ENCODE data around the gene PTPRK. TPM values are rescaled to one million over a fixed set of nuclear protein-coding genes. Genes with fewer than 3 reads are reported as not detected.

The PTPRK gene
- total and polyA plus RNA-seq, 5 donors = 9.6 to 45.7 (median 42.7) TPM

DNA sequence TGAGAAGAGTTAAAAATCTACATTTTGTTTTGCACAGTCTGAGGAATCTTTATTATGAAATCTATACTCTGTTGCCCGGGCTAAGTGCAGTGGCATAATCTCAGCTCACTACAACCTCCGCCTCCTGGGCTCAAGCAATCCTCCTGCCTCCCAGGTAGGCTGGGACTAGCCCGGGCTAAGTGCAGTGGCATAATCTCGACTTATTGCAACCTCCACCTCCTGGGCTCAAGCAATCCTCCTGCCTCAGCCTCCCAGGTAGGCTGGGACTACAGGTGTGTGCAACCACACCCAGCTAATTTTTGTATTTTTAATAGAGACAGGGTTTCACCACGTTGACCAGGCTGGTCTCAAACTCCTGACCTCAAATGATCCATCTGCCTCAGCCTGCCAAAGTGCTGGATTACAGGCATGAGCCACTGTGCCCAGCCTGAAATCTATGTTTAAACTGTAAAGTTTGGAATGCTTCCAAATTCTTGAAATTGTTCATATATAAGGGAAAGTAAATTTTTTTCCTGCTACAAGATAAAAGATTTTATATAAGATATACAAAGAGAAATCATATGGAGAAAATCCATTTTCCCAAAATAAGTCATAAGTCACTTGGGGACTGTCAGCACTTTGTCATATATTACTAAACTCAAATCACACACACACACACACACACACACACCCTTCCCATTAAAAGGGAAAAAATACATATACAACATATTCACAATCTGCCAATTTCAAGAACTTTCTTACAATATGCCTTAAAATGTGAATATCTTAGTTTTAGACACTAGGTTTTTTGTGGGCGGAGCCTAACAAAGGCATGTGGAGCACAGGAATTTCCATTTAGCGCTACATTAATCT lies 19.4 kb downstream of the PTPRK start:
- 83% methylated on average over 7 of the region's 7 CpGs for WGBS
- no peak for ATAC-seq
- no peak for DNase-seq

GRCh38 chr6:128500014-128500413 lies 20.4 kb downstream of the PTPRK start:
- Histone ChIP-seq H3K27me3 (ENCODE audit: control insufficient read depth, insufficient read depth) (no peaks in the 10 kb centered on the region), H3K27ac (ENCODE audit: low read length) (no peak overlapping the region), H3K9me3 (ENCODE audit: control insufficient read depth, low read length) (no peaks in the 10 kb centered on the region), H3K4me3 (ENCODE audit: low read length) (no peak overlapping the region), H3K4me1 (ENCODE audit: control insufficient read depth, insufficient read depth, low read length) (peaks cover 3% of the 10 kb centered on the region)
- DNase-seq = no peak
- intact Hi-C loops (cut with DNase I) = no loop called here
- ATAC-seq = no peak

More for the DNA sequence above, 19.4 kb downstream of the PTPRK start:
- H3K4me3 ChIP-seq (ENCODE audit: low read length) = no peak overlapping the region
- no peaks in the 10 kb centered on the region for H3K27me3 ChIP-seq (ENCODE audit: control insufficient read depth, insufficient read depth)
- intact Hi-C loops (cut with DNase I) = no loop called here
- no peak overlapping the region for H3K27ac ChIP-seq (ENCODE audit: low read length)
- H3K9me3 ChIP-seq (ENCODE audit: control insufficient read depth, low read length) = no peaks in the 10 kb centered on the region
- H3K4me1 ChIP-seq (ENCODE audit: control insufficient read depth, insufficient read depth, low read length) = peaks cover 4% of the 10 kb centered on the region

DNA sequence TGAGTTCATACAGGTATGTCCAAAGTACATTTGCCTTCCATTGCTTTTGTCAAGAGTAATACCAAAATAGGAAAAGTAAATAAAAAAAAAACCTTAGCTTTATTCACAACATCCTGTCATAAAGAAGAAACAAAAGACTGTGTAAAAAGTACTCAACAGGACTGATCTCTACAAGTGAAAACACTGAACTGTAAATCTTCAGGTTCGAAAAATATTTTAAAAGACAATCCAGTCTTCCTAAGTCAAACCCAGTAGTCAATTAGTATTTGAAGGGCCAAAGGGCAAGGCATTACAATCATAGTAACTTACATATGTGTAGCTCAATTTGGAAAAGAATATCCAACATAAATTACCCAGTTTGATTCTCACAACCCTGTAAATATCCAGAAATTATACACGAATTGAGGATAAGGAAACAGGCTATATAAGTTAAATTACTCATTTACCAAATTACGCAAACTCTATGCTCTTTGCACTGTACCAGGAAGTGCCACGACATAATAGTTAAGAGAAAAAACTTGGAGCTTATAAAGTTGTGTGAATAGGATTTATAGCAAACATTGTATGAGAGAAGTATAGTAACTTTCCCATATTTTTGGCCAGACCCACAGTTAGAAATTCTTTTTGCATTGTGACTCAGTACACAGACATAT lies 21.2 kb downstream of the PTPRK start:
- no peaks in the 10 kb centered on the region for H3K27me3 ChIP-seq (ENCODE audit: control insufficient read depth, insufficient read depth)
- DNase-seq (no peak), ATAC-seq (no peak)
- WGBS = 73% methylated on average over 4 of the region's 4 CpGs
- no peaks in the 10 kb centered on the region for H3K9me3 ChIP-seq (ENCODE audit: control insufficient read depth, low read length)
- intact Hi-C loops (cut with DNase I) = no loop called here
- H3K27ac ChIP-seq (ENCODE audit: low read length) = no peak overlapping the region
- H3K4me3 ChIP-seq (ENCODE audit: low read length) = no peak overlapping the region
- peaks cover 3% of the 10 kb centered on the region for H3K4me1 ChIP-seq (ENCODE audit: control insufficient read depth, insufficient read depth, low read length)

DNA sequence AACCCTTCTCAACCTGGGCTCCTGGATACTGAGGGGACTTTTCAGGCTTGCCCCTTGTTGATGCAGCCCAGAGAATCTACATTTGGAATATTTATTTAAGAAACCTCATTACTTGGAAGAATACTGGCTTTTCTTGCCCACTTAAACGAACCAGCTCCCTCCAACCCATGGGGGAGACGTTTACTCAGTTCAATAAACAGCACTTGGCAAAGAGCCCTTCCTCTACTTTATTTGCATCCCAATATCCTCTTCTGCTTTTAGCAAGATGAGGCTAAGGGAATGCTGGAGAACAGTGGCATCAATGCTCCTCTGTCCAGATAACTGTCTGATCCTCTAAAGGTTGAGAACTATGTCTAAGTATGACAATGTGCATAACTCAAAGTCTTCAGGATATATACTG lies 22.2 kb downstream of the PTPRK start:
- 38% methylated on average over 2 of the region's 2 CpGs for WGBS
- Histone ChIP-seq H3K9me3 (ENCODE audit: control insufficient read depth, low read length) (no peaks in the 10 kb centered on the region), H3K27me3 (ENCODE audit: control insufficient read depth, insufficient read depth) (no peaks in the 10 kb centered on the region), H3K4me3 (ENCODE audit: low read length) (no peak overlapping the region), H3K27ac (ENCODE audit: low read length) (no peak overlapping the region), H3K4me1 (ENCODE audit: control insufficient read depth, insufficient read depth, low read length) (peaks cover 3% of the 10 kb centered on the region)
- intact Hi-C loops (cut with DNase I) = no loop called here
- DNase-seq = no peak
- ATAC-seq = no peak

DNA sequence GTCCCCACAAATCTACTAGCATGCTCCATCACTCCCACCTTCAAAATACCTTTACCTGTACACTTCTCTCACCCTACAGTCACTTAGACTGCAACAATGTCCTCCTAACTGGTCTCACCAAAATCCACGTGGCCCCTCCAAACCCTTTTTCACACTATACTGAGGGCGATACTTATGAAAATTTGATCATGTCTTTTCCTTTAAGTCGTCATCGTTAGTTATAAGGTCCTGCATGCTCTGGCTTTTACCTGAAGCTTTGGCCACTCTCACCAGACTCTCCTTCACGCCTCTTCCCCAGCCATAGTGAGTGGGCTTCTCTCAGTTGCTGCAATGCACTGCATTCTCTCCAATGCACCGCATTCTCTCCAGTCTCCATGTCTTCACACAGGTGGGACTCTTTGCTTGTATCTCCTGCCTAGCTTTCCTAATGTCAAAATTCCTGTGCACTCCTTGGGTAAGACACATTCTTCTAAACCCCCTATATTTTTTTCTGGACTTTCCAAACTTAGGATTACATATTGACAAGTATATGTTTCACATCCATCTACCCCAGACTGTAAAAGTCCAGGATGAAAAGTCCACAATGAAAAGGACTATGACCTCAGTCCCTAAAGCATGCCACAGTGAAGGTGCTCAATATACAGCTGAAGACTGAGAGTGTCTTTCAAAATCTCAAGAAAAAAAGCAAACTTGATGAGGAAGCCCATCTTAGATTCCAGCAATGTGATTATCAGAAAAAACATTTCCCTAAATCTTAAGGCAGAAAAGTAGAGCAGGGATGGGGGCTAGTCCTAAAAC lies 24.7 kb downstream of the PTPRK start:
- no peaks in the 10 kb centered on the region for H3K9me3 ChIP-seq (ENCODE audit: control insufficient read depth, low read length)
- H3K27me3 ChIP-seq (ENCODE audit: control insufficient read depth, insufficient read depth) = no peaks in the 10 kb centered on the region
- WGBS = 94% methylated on average over 6 of the region's 6 CpGs
- H3K4me3 ChIP-seq (ENCODE audit: low read length) = no peak overlapping the region
- DNase-seq = no peak
- intact Hi-C loops (cut with DNase I) = no loop called here
- ATAC-seq = no peak
- no peak overlapping the region for H3K27ac ChIP-seq (ENCODE audit: low read length)
- peaks cover 7% of the 10 kb centered on the region for H3K4me1 ChIP-seq (ENCODE audit: control insufficient read depth, insufficient read depth, low read length)

DNA sequence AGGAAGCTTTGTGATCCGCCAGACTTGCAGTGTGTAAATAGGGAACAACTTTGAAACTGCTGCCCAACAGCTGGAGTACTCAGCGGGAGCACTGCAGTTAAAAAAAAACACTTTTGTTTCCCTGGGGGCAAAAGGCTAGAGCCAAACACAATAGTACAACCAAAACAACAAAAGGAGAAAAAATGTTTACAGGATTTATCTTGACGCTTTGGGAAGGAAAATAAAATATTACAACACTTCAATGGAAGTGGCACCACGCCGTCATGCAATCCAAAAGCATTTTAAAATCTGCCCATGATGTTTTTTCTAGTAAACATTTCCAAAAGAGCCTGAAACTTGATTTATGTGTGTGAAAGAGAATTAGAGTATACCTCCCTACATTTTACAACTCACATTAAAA lies 26.0 kb downstream of the PTPRK start:
- H3K4me3 ChIP-seq (ENCODE audit: low read length) = peak overlapping the region; percentile 35
- H3K9me3 ChIP-seq (ENCODE audit: control insufficient read depth, low read length) = no peaks in the 10 kb centered on the region
- peak in 1 of 3 donors; percentile 33 for DNase-seq
- peak; percentile 39 to 50 for ATAC-seq
- 44% methylated on average over 5 of the region's 5 CpGs for WGBS
- H3K27ac ChIP-seq (ENCODE audit: low read length) = no peak overlapping the region
- no peaks in the 10 kb centered on the region for H3K27me3 ChIP-seq (ENCODE audit: control insufficient read depth, insufficient read depth)
- intact Hi-C loops (cut with DNase I) = no loop called here
- H3K4me1 ChIP-seq (ENCODE audit: control insufficient read depth, insufficient read depth, low read length) = peaks cover 9% of the 10 kb centered on the region

DNA sequence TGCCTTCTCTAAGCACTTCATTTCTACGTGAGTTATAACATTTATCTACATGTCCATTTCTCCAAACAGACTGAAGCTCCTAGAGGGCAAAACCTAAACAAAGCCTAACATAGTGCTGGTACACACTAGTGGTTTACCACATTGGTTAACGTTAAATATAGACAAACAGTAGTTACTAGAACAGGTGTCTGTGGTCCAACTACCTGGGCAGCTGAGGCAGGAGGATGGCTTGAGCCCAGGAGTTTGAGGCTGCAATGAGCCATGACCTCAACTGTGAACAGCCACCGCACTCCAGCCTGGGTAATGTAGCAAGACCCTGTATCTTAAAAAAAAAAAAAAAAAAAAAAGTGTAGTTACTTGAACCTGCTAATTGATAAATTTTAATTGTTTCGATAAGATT lies 26.5 kb downstream of the PTPRK start:
- H3K4me1 ChIP-seq (ENCODE audit: control insufficient read depth, insufficient read depth, low read length) = peaks cover 9% of the 10 kb centered on the region
- no peaks in the 10 kb centered on the region for H3K9me3 ChIP-seq (ENCODE audit: control insufficient read depth, low read length)
- intact Hi-C loops (cut with DNase I) = no loop called here
- H3K27me3 ChIP-seq (ENCODE audit: control insufficient read depth, insufficient read depth) = no peaks in the 10 kb centered on the region
- 85% methylated on average over 4 of the region's 4 CpGs for WGBS
- DNase-seq (no peak), ATAC-seq (no peak)
- H3K27ac ChIP-seq (ENCODE audit: low read length) = no peak overlapping the region
- H3K4me3 ChIP-seq (ENCODE audit: low read length) = no peak overlapping the region

DNA sequence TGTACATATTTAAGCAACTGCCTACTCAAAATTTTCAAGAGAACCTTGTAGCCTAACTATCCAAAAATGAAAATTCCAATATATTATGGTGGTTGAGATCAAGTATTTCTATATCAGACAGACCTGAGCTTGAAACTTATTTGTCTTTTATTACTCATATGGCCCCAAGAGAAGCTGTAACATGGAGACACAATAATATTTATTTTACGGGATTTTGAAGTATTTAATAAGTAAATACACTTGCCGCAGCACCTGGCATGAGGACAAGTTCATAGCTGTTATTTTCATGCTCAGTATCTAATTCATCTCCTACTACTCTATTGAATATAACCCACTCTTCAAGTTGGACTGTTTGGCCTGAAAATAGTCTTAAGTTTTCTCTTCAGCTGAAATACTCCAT lies 28.0 kb downstream of the PTPRK start:
- intact Hi-C loops (cut with DNase I) = no loop called here
- no peak overlapping the region for H3K27ac ChIP-seq (ENCODE audit: low read length)
- peaks cover 6% of the 10 kb centered on the region for H3K4me1 ChIP-seq (ENCODE audit: control insufficient read depth, insufficient read depth, low read length)
- 76% methylated on average over 2 of the region's 2 CpGs for WGBS
- H3K27me3 ChIP-seq (ENCODE audit: control insufficient read depth, insufficient read depth) = no peaks in the 10 kb centered on the region
- no peak overlapping the region for H3K4me3 ChIP-seq (ENCODE audit: low read length)
- H3K9me3 ChIP-seq (ENCODE audit: control insufficient read depth, low read length) = no peaks in the 10 kb centered on the region
- DNase-seq (no peak), ATAC-seq (no peak)

GRCh38 chr6:128491610-128492206 lies 28.7 kb downstream of the PTPRK start:
- 9% methylated on average over 8 of the region's 8 CpGs for WGBS
- DNase-seq (peak in 1 of 3 donors; percentile 52), ATAC-seq (peak; percentile 69 to 82)
- Histone ChIP-seq H3K27ac (ENCODE audit: low read length) (peak overlapping the region; percentile 93), H3K27me3 (ENCODE audit: control insufficient read depth, insufficient read depth) (no peaks in the 10 kb centered on the region), H3K4me1 (ENCODE audit: control insufficient read depth, insufficient read depth, low read length) (peaks cover 6% of the 10 kb centered on the region), H3K4me3 (ENCODE audit: low read length) (peak overlapping the region; percentile 82), H3K9me3 (ENCODE audit: control insufficient read depth, low read length) (no peaks in the 10 kb centered on the region)
- intact Hi-C loops (cut with DNase I) = no loop called here

DNA sequence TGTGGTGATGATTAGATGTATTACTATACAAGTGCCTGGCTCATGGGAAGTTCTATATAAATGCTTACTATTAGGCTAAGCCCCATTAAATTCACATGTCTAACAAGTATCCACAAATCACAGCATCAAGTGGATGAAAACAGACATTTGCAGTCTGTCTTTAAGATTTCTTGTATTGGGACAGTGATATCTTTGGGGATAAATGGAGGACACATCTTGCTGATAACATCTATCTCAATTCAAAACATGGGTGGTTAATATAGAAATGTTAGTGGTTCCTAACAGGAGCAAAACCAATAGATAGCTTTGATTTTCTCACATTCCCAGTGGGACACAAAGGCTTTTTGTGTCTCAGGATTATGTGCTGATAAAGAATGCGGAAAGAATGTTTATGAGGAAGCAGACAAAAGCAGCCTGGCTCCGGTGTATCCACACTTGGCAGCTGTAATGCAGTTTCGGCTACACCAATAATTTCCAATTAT lies 29.3 kb downstream of the PTPRK start:
- peak in 1 of 3 donors; percentile 32 for DNase-seq
- Histone ChIP-seq H3K27ac (ENCODE audit: low read length) (peak overlapping the region; percentile 93), H3K27me3 (ENCODE audit: control insufficient read depth, insufficient read depth) (no peaks in the 10 kb centered on the region), H3K4me1 (ENCODE audit: control insufficient read depth, insufficient read depth, low read length) (peaks cover 6% of the 10 kb centered on the region), H3K9me3 (ENCODE audit: control insufficient read depth, low read length) (no peaks in the 10 kb centered on the region), H3K4me3 (ENCODE audit: low read length) (peak overlapping the region; percentile 82)
- intact Hi-C loops (cut with DNase I) = no loop called here
- peak in 1 of 2 donors; percentile 53 for ATAC-seq
- 16% methylated on average over 3 of the region's 3 CpGs for WGBS
